T-helper 2 cell treated with Interferon-gamma antibody and Interleukin-4, amounts not matched to agents 5 μg/mL and 100 μg/mL, for 36 hours (primary cell): Measurements from ENCODE around the gene SPTLC3.

Source experiments
- DNase-seq: peaks from one replicate; pipeline ENCODE4 v3.0.0; 2021; ENCODE audit warnings: low spot score
- H3K27ac Mint-ChIP-seq: one replicate; pipeline ENCODE4 v1.8.0; 2021; ENCODE audit warnings: mild to moderate bottlenecking, mixed read lengths
- H3K27me3 Mint-ChIP-seq: one replicate; pipeline ENCODE4 v1.8.0; 2021; ENCODE audit warnings: low read depth, mixed read lengths
- H3K36me3 Mint-ChIP-seq: one replicate; pipeline ENCODE4 v1.8.0; 2021; ENCODE audit warnings: low read depth, mixed read lengths
- H3K4me1 Mint-ChIP-seq: one replicate; pipeline ENCODE4 v1.8.0; 2021; ENCODE audit warnings: low read depth, mixed read lengths
- H3K4me3 Mint-ChIP-seq: one replicate; pipeline ENCODE4 v1.8.0; 2022; ENCODE audit warnings: mild to moderate bottlenecking, moderate library complexity, mixed read lengths
- H3K9me3 Mint-ChIP-seq: one replicate; pipeline ENCODE4 v1.8.0; 2021; ENCODE audit warnings: mixed read lengths

The SPTLC3 gene

GRCh38 chr20:13029687-13030375 is 21.1 kb downstream of the SPTLC3 start:
- Mint-ChIP-seq H3K4me1 (no peaks in the 10 kb centered on the region), H3K36me3 (no peaks in the 10 kb centered on the region), H3K27me3 (peaks cover 1% of the 10 kb centered on the region), H3K4me3 (no peak overlapping the region), H3K27ac (no peak overlapping the region), H3K9me3 (no peaks in the 10 kb centered on the region)
- no peak for DNase-seq

DNA sequence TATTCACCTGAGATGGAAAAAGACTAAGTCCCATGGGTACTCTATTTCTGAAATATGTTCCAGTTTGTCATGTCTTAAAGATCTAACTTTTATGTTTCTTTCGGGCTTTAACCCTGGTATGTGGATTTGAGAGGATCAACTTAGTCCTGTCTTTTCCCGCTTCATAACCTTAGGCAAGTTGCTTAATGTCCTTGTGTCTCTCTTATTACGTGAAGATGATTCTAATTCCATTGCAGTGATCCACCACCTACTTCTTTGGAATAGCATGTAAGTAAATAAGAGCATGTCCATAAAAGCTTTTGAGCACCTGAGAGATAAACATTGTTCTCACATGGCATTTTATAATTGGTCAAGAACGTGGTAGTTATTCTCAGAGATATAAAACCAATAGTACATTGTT is 23.0 kb downstream of the SPTLC3 start:
- Mint-ChIP-seq H3K9me3 (no peaks in the 10 kb centered on the region), H3K4me3 (no peak overlapping the region), H3K36me3 (no peaks in the 10 kb centered on the region), H3K27ac (no peak overlapping the region), H3K27me3 (peaks cover 1% of the 10 kb centered on the region), H3K4me1 (no peaks in the 10 kb centered on the region)
- no peak for DNase-seq

DNA sequence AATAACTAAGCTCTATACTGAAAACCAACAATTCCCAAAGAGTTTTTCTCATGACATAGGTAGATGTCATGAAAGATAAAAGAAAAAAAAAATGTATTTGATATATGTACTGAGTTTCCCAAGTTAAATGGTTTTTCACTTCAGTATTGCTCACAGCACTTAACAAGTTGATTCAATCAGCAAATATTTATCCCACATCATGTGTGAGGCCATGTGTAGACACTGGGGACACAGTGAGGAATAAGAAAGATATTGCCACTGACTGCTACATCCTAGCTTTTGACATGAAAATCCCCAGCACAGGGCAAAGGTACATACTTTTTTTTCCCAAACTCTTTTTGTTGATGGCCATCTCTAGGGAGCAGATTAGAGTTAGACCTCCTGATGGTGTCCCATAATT is 25.3 kb downstream of the SPTLC3 start:
- H3K27ac Mint-ChIP-seq, result no peak overlapping the region
- no peak for DNase-seq
- no peak overlapping the region for H3K4me3 Mint-ChIP-seq
- H3K9me3 Mint-ChIP-seq, result no peaks in the 10 kb centered on the region
- H3K4me1 Mint-ChIP-seq, result no peaks in the 10 kb centered on the region
- peaks cover 1% of the 10 kb centered on the region for H3K27me3 Mint-ChIP-seq
- H3K36me3 Mint-ChIP-seq, result no peaks in the 10 kb centered on the region

- no peak overlapping the region for H3K4me3 Mint-ChIP-seq
- H3K36me3 Mint-ChIP-seq, result no peaks in the 10 kb centered on the region
- peaks cover 1% of the 10 kb centered on the region for H3K27me3 Mint-ChIP-seq
- DNase-seq, result no peak
- H3K4me1 Mint-ChIP-seq, result no peaks in the 10 kb centered on the region
- no peak overlapping the region for H3K27ac Mint-ChIP-seq
- H3K9me3 Mint-ChIP-seq, result no peaks in the 10 kb centered on the region
Observed at GRCh38 chr20:13034936-13035335, 26.2 kb downstream of the SPTLC3 start.

GRCh38 chr20:13035399-13036152 is 26.8 kb downstream of the SPTLC3 start:
- no peak overlapping the region for H3K4me3 Mint-ChIP-seq
- no peak for DNase-seq
- H3K36me3 Mint-ChIP-seq, result no peaks in the 10 kb centered on the region
- no peaks in the 10 kb centered on the region for H3K9me3 Mint-ChIP-seq
- no peak overlapping the region for H3K27ac Mint-ChIP-seq
- no peaks in the 10 kb centered on the region for H3K27me3 Mint-ChIP-seq
- no peaks in the 10 kb centered on the region for H3K4me1 Mint-ChIP-seq

GRCh38 chr20:13037727-13038126 is 29.0 kb downstream of the SPTLC3 start:
- no peaks in the 10 kb centered on the region for H3K36me3 Mint-ChIP-seq
- no peak for DNase-seq
- no peak overlapping the region for H3K4me3 Mint-ChIP-seq
- H3K4me1 Mint-ChIP-seq, result no peaks in the 10 kb centered on the region
- H3K27me3 Mint-ChIP-seq, result no peaks in the 10 kb centered on the region
- no peak overlapping the region for H3K27ac Mint-ChIP-seq
- no peaks in the 10 kb centered on the region for H3K9me3 Mint-ChIP-seq

DNA sequence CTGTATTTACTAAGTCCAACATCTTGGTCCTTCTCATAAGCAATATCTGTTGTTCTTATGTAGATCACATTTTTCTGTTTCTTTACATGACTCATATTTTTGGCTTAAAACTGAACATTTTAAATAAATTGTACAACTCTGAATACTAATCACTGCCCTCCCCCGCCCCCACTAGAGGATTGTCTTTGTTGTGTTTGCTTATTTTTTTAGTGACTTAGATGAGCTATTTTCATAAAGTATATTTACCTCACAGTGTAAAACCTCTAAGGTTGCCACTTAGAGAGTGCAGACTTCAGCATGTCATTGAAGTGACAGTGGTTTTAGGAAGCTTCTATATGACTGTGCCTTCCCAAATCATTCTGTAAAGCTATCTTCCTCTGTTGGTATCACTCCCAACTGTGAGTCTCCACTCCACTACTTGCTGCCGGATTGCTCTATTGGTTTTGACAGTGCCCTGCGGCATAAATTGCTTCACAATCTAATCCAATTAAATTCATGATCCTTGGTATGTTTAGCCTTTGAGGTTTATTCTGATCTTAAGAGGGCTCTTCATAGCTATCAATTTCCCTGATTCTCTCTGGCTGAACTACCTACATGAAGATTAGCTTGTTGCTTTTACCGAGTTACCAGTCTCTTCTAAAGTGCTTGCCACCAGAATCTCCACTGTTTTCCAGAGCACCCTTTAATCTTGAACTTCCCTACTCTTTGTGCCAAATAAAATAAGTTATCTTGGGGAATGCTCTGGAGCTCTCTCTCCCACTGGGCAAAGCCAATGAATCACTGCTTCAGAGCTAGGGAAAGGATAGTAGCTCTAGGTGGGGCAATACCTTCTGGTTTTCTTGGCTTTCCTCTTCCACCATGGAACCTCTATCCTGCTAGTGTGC is 33.0 kb downstream of the SPTLC3 start:
- H3K4me1 Mint-ChIP-seq, result no peaks in the 10 kb centered on the region
- H3K36me3 Mint-ChIP-seq, result no peaks in the 10 kb centered on the region
- no peak overlapping the region for H3K4me3 Mint-ChIP-seq
- no peak for DNase-seq
- H3K27me3 Mint-ChIP-seq, result no peaks in the 10 kb centered on the region
- no peak overlapping the region for H3K27ac Mint-ChIP-seq
- H3K9me3 Mint-ChIP-seq, result no peaks in the 10 kb centered on the region

DNA sequence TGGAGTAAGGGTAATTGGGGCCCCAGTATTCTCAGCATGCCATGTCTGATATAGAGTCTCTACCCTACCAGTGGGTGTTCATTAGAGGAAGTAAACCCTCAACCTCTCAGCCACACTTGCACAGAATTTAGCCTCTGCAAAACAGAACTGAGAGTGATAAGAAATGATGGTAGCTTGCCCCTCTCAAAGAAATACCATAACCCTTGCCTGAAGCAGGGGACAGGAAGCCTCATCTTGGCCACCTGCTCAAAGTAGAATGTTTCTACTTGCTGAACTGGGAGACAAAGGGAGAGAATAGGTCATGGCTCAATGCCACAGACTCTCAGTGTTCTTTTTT is 33.7 kb downstream of the SPTLC3 start:
- Mint-ChIP-seq H3K4me3 (no peak overlapping the region), H3K27ac (no peak overlapping the region), H3K36me3 (no peaks in the 10 kb centered on the region), H3K9me3 (no peaks in the 10 kb centered on the region), H3K4me1 (no peaks in the 10 kb centered on the region), H3K27me3 (no peaks in the 10 kb centered on the region)
- no peak for DNase-seq

DNA sequence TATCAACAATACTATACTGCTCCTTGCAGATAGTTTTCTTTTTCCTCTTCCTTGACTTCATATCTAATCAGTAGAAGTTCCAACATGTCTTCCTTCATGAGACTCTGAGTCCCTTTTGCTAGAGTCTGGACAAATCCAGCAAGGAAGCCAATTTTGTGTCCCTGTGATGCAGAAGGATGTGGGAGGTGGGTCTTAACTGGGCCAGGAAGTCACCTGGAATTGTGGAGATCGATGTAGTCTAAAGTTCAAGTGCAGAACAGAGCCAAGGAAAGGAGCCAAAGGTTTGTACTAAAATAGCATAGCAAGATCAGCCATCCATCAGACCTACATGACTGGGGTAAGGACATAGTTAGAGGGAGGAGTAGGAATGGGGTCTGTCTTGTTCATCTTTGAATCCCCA is 37.6 kb downstream of the SPTLC3 start:
- H3K36me3 Mint-ChIP-seq, result no peaks in the 10 kb centered on the region
- no peak overlapping the region for H3K4me3 Mint-ChIP-seq
- no peak overlapping the region for H3K27ac Mint-ChIP-seq
- no peaks in the 10 kb centered on the region for H3K9me3 Mint-ChIP-seq
- DNase-seq, result no peak
- H3K4me1 Mint-ChIP-seq, result no peaks in the 10 kb centered on the region
- no peaks in the 10 kb centered on the region for H3K27me3 Mint-ChIP-seq

- no peak for DNase-seq
- H3K4me1 Mint-ChIP-seq, result no peaks in the 10 kb centered on the region
- no peaks in the 10 kb centered on the region for H3K36me3 Mint-ChIP-seq
- H3K27ac Mint-ChIP-seq, result no peak overlapping the region
- no peaks in the 10 kb centered on the region for H3K9me3 Mint-ChIP-seq
- H3K4me3 Mint-ChIP-seq, result no peak overlapping the region
- no peaks in the 10 kb centered on the region for H3K27me3 Mint-ChIP-seq
Observed at GRCh38 chr20:13054011-13054410, 45.2 kb downstream of the SPTLC3 start.

GRCh38 chr20:13058666-13059389 is 50.1 kb downstream of the SPTLC3 start:
- Mint-ChIP-seq H3K9me3 (no peaks in the 10 kb centered on the region), H3K4me1 (no peaks in the 10 kb centered on the region), H3K27ac (no peak overlapping the region), H3K4me3 (no peak overlapping the region), H3K36me3 (no peaks in the 10 kb centered on the region), H3K27me3 (no peaks in the 10 kb centered on the region)
- no peak for DNase-seq

- Mint-ChIP-seq H3K27ac (no peak overlapping the region), H3K36me3 (no peaks in the 10 kb centered on the region), H3K4me1 (no peaks in the 10 kb centered on the region), H3K27me3 (no peaks in the 10 kb centered on the region), H3K9me3 (no peaks in the 10 kb centered on the region), H3K4me3 (no peak overlapping the region)
- DNase-seq, result no peak
Observed at GRCh38 chr20:13059398-13060136, 50.8 kb downstream of the SPTLC3 start.

DNA sequence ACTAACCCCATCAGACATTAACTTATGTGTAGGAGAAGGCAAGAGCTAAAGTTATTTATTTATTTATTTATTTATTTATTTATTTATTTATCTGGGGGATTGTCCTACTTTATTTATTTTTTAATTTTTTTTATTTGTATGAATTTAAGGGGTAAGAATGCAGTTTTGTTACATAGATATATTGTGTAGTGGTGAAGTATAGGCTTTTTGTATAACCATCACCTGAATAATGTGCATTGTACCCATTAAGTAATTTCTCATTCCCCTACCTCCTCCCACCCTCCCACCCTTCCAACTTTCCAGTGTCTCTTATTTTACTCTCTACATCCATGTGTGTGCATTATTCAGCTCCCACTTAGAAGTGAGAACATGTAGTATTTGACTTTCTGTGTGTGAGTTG is 51.6 kb downstream of the SPTLC3 start:
- H3K4me1 Mint-ChIP-seq, result no peaks in the 10 kb centered on the region
- H3K36me3 Mint-ChIP-seq, result no peaks in the 10 kb centered on the region
- no peak overlapping the region for H3K4me3 Mint-ChIP-seq
- H3K9me3 Mint-ChIP-seq, result no peaks in the 10 kb centered on the region
- no peak overlapping the region for H3K27ac Mint-ChIP-seq
- DNase-seq, result no peak
- no peaks in the 10 kb centered on the region for H3K27me3 Mint-ChIP-seq
